NK-92 (cell line): ENCODE data around the gene TEAD4.

Experiments
- DNase-seq: peaks from one replicate; lab custom pipeline; 2025; ENCODE audit not compliant: unreplicated experiment; lab: John Stamatoyannopoulos, UW

The TEAD4 gene

GRCh38 chr12:3076730-3077571 is 117.8 kb downstream of the TEAD4 start, which contains the start of gene TSPAN9:
Gene TSPAN9 (plus strand): TSS chr12:3077379. CDS start chr12:3201194, 123,815 bp downstream.
- no peak for DNase-seq

- no peak for DNase-seq
These were observed 118.4 kb downstream of the TEAD4 start for GRCh38 chr12:3077572-3078081.

- DNase-seq: no peak
These were observed 119.1 kb downstream of the TEAD4 start for GRCh38 chr12:3078086-3078820.

GRCh38 chr12:3081091-3081490 is 121.9 kb downstream of the TEAD4 start:
- DNase-seq: no peak

- DNase-seq: no peak
These were observed 122.7 kb downstream of the TEAD4 start for GRCh38 chr12:3081886-3082285.

GRCh38 chr12:3083241-3083920 is 124.2 kb downstream of the TEAD4 start:
- DNase-seq: no peak

GRCh38 chr12:3083921-3084347 is 124.7 kb downstream of the TEAD4 start:
- no peak for DNase-seq

- no peak for DNase-seq
These were observed 125.5 kb downstream of the TEAD4 start for GRCh38 chr12:3084742-3085141.

GRCh38 chr12:3085341-3086139 is 126.3 kb downstream of the TEAD4 start:
- DNase-seq: no peak

GRCh38 chr12:3086211-3086610 is 127.0 kb downstream of the TEAD4 start:
- DNase-seq: no peak

GRCh38 chr12:3086729-3087323 is 127.6 kb downstream of the TEAD4 start:
- no peak for DNase-seq

- no peak for DNase-seq
These were observed 128.8 kb downstream of the TEAD4 start for GRCh38 chr12:3087758-3088650.

GRCh38 chr12:3089588-3089987 is 130.4 kb downstream of the TEAD4 start:
- DNase-seq: no peak
